HepG2 (cell line): ENCODE data around the gene ANKRD31. TPM values are rescaled to one million over a fixed set of nuclear protein-coding genes. Genes with fewer than 3 reads are reported as not detected.
A peak's percentile ranks its signal among the peaks of the same experiment; 100 is the strongest.
"Not testable (repeated sequence)": the region's sequence is repeated elsewhere in the genome, so short reads cannot be mapped to it uniquely, and the experiment has no call there.

Experiments used
- ATAC-seq: fragments of 200-7000 bp; cut with Tn5 transposase; 3 replicates; pipeline ENCODE4 v1.9.1; 2020; ENCODE audit warnings: mild to moderate bottlenecking, moderate library complexity
- BruUV-seq: library from RNA; stranded (reverse); fragments of 400-500 nt; replicated peaks from 2 replicates; lab custom pipeline; 2021; lab: Mats Ljungman, UMichigan
- CTCF ChIA-PET: fragments of 300-600 bp; formaldehyde crosslinking; extraction: SDS; loops from one replicate; lab custom pipeline; 2021; ENCODE audit warnings: low total read pairs, inconsistent platforms, low intra/inter-chr PET ratio; lab: Yijun Ruan, JAX
- POLR2A ChIA-PET: fragments of 350-600 bp; sonication (Branson Sonifier 250); formaldehyde crosslinking; loops from one replicate; lab custom pipeline; 2020; ENCODE audit warnings: antibody characterized with exemption, inconsistent platforms; lab: Yijun Ruan, JAX
- DNase-seq: peaks from one replicate; pipeline ENCODE4 v3.0.0-alpha.2; 2015; ENCODE audit warnings: low spot score
- FAIRE-seq: peaks from 3 replicates; lab custom pipeline; 2011; peaks lifted over from hg19 to GRCh38; lab: Jason Lieb, UNC
- H2AFZ ChIP-seq: one replicate; pipeline ENCODE4 v1.6.1; 2011; ENCODE audit warnings: low read length, inconsistent platforms
- H3K27ac ChIP-seq: fragments of 300-600 bp; 3 replicates; pipeline ENCODE4 v1.8.0; 2011; ENCODE audit warnings: mixed run types, mild to moderate bottlenecking, mixed read lengths, low read length, inconsistent platforms; ENCODE audit not compliant: insufficient read depth; ENCODE audit errors: extremely low read length
- H3K27me3 ChIP-seq, 2 experiments: fragments of 200-600 bp in 1 of 2; 2 replicates in 1 of 2; 3 replicates in 1 of 2; pipeline versions ENCODE4 v1.6.0 to v1.8.0; 2011; ENCODE audit warnings: low read length in 2 of 2, mild to moderate bottlenecking in 2 of 2, moderate library complexity in 2 of 2, inconsistent platforms in 1 of 2; ENCODE audit not compliant: insufficient read depth in 2 of 2, control insufficient read depth in 1 of 2
- H3K36me3 ChIP-seq, 2 experiments: fragments of 200-600 bp in 1 of 2; replicated peaks in 1 of 2; 2 replicates in 1 of 2; 3 replicates in 1 of 2; pipeline versions ENCODE4 v1.5.1 to v1.8.0; 2011; ENCODE audit warnings: low read length in 2 of 2, inconsistent platforms in 1 of 2; ENCODE audit not compliant: insufficient read depth in 2 of 2, control insufficient read depth in 1 of 2
- H3K4me1 ChIP-seq: 2 replicates; pipeline ENCODE4 v1.5.1; 2012; ENCODE audit warnings: low read length, inconsistent platforms; ENCODE audit not compliant: insufficient read depth
- H3K4me2 ChIP-seq: 2 replicates; pipeline ENCODE4 v1.6.0; 2011; ENCODE audit warnings: low read depth, low read length, inconsistent platforms
- H3K4me3 ChIP-seq, 3 experiments: fragments of 200-600 bp in 1 of 3; sonication (generic), shearing (Covaris generic) in 1 of 3; replicated peaks in 1 of 3; 2 replicates each; pipeline ENCODE4 v1.5.1; 2011 to 2016; ENCODE audit warnings: low read length in 3 of 3, inconsistent platforms in 2 of 3, low read depth in 2 of 3, mild to moderate bottlenecking in 2 of 3, control low read depth in 1 of 3, mixed read lengths in 1 of 3; ENCODE audit not compliant: insufficient read depth in 1 of 3
- H3K79me2 ChIP-seq: one replicate; pipeline ENCODE4 v1.6.1; 2011; ENCODE audit warnings: low read length, inconsistent platforms; ENCODE audit not compliant: insufficient read depth
- H3K9ac ChIP-seq: 2 replicates; pipeline ENCODE4 v1.6.0; 2011; ENCODE audit warnings: mild to moderate bottlenecking, low read depth, low read length, inconsistent platforms; ENCODE audit not compliant: insufficient read depth
- H3K9me3 ChIP-seq: 2 replicates; pipeline ENCODE4 v1.5.1; 2012; ENCODE audit warnings: mild to moderate bottlenecking, low read length
- H4K20me1 ChIP-seq: 2 replicates; pipeline ENCODE4 v1.6.0; 2011; ENCODE audit warnings: inconsistent platforms, mild to moderate bottlenecking, low read length, moderate library complexity; ENCODE audit not compliant: insufficient read depth
- EEA1 ChIP-seq: sonication (generic); formaldehyde crosslinking; IDR thresholded peaks from 2 replicates; pipeline ENCODE4 v1.5.1; 2020; ENCODE audit warnings: mild to moderate bottlenecking, missing genetic modification reagents, borderline replicate concordance
- FOXC1 ChIP-seq: sonication (generic); formaldehyde crosslinking; IDR thresholded peaks from 2 replicates; pipeline ENCODE4 v1.8.0; 2022; ENCODE audit warnings: mild to moderate bottlenecking, missing genetic modification reagents, borderline replicate concordance
- NCOR1 ChIP-seq: fragments of 200-600 bp; sonication (generic); IDR thresholded peaks from 2 replicates; pipeline ENCODE4 v1.7.0; 2017; ENCODE audit warnings: antibody characterized with exemption, low read length, borderline replicate concordance
- PHF21A ChIP-seq: sonication (generic); formaldehyde crosslinking; IDR thresholded peaks from 2 replicates; pipeline ENCODE4 v1.5.0; 2020; ENCODE audit warnings: mild to moderate bottlenecking, missing genetic modification reagents
- ZNF276 ChIP-seq: sonication (generic); formaldehyde crosslinking; IDR thresholded peaks from 2 replicates; pipeline ENCODE4 v1.4.0; 2020; ENCODE audit warnings: mild to moderate bottlenecking, low read depth, missing genetic modification reagents
- ZNF557 ChIP-seq: sonication (generic); formaldehyde crosslinking; IDR thresholded peaks from 2 replicates; pipeline ENCODE4 v1.4.0; 2020; ENCODE audit warnings: missing genetic modification reagents
- WGBS: methylation state at CpG from one replicate; pipeline ENCODE4 v1.1.6; 2017; ENCODE audit warnings: low lambda C conversion rate; 5-methylcytosine and 5-hydroxymethylcytosine counted together
- in situ Hi-C: cut with HindIII; loops from 2 replicates; pipeline ENCODE4 v1.10.0; 2017; ENCODE audit warnings: low pct_unique_long_range_greater_than_20kb; ENCODE audit not compliant: extremely low pct_ligation_motif_present
- intact Hi-C: fragments of 100-400 bp; cut with micrococcal nuclease; formaldehyde crosslinking; loops from one replicate; pipeline ENCODE4 v1.10.0; 2022; ENCODE audit not compliant: unreplicated experiment
- polyA plus RNA-seq, 8 experiments: library from polyadenylated mRNA; depleted of rRNA in 3 of 8; stranded (reverse) in 7 of 8; unstranded in 1 of 8; fragments of >200 nt; fragmentation: Illumina TruSeq in 4 of 8; extraction: Trizol in 4 of 8; gene quantifications; 2 replicates each; pipeline versions ENCODE4 v1.2.1 to v1.2.3, GENCODE V29; 2011 to 2016; ENCODE audit warnings: low read depth in 4 of 8, missing spikeins in 1 of 8, mixed read lengths in 1 of 8; ENCODE audit not compliant: insufficient read depth in 1 of 8
- total RNA-seq, 5 experiments: library from RNA; depleted of rRNA; stranded (reverse); fragments of >200 nt; fragmentation: Illumina TruSeq; extraction: Trizol; gene quantifications; 2 replicates each; pipeline ENCODE4 v1.2.3, GENCODE V29; 2016; ENCODE audit warnings: low read depth in 1 of 5

Gene ANKRD31
- total and polyA plus RNA-seq, 2 of the 13 experiments (the other 11 are each of a cell fraction or from before 2014, with no cell fraction given) = 0.01 to 0.09 TPM

GRCh38 chr5:75260708-75261107 lies 24.0 kb upstream of the ANKRD31 start (continued):
- TF ChIP-seq ZNF276 (CRISPR knock-in tag) (no peak), EEA1 (no peak), ZNF557 (no peak), FOXC1 (CRISPR knock-in tag) (no peak), PHF21A (CRISPR knock-in tag) (0 out of 2 replicates have a peak, but pooled peaks have one; percentile 26), NCOR1 (peak; percentile 28; the same call in 1 of the 2 replicates)

GRCh38 chr5:75250452-75250851 lies 13.8 kb upstream of the ANKRD31 start:
- DNase-seq, ATAC-seq, FAIRE-seq, H4K20me1 ChIP-seq, H3K9me3 ChIP-seq, H3K4me1 ChIP-seq, intact Hi-C loops, H3K36me3 ChIP-seq, in situ Hi-C loops, H3K79me2 ChIP-seq, CTCF ChIA-PET, H3K4me3 ChIP-seq, POLR2A ChIA-PET, H3K4me2 ChIP-seq, H3K27ac ChIP-seq, H3K9ac ChIP-seq, H3K27me3 ChIP-seq, BruUV-seq, H2AFZ ChIP-seq: not testable (repeated sequence)
- WGBS = 8% methylated on average over 4 of the region's 4 CpGs
